VCaP (cell line): ENCODE measurements around the gene TMEM150A.
A peak's percentile ranks its signal among the peaks of the same experiment; 100 is the strongest.
"Not testable (repeated sequence)": the region's sequence is repeated elsewhere in the genome, so short reads cannot be mapped to it uniquely, and the experiment has no call there.

Experiments
- H3K27ac ChIP-seq: fragments of 450-650 bp; 2 replicates; pipeline ENCODE4 v1.5.1; 2017
- CTCF ChIP-seq: fragments of 450-650 bp; conservative IDR thresholded peaks from 2 replicates; pipeline ENCODE4 v1.5.1; 2017; ENCODE audit warnings: mild to moderate bottlenecking, moderate library complexity

The TMEM150A gene

DNA sequence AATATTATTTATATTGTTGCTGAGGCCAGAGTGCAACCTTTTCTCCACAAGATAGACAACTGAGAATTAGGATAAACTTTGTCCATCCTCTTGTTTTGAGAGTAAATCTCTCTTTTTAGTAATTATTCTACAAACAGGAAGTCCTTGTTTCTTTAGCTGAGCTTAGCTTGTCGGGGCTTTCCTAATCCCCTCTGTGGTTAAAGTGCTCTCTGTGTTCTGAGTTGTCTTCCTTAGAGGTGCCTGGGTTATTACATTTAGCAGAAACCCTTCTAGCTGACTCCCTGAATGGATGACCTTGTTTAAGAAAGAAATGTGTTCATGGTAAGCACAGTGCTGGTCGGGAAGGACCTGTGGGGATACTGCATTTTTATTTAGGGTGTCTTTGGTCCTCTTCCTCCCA lies 26.2 kb upstream of the TMEM150A start:
- H3K27ac ChIP-seq, result no peak overlapping the region
- no peak for TF ChIP-seq CTCF

- H3K27ac ChIP-seq, result no peak overlapping the region
- no peak for TF ChIP-seq CTCF
Observed at GRCh38 chr2:85623991-85624390, 21.5 kb upstream of the TMEM150A start.

DNA sequence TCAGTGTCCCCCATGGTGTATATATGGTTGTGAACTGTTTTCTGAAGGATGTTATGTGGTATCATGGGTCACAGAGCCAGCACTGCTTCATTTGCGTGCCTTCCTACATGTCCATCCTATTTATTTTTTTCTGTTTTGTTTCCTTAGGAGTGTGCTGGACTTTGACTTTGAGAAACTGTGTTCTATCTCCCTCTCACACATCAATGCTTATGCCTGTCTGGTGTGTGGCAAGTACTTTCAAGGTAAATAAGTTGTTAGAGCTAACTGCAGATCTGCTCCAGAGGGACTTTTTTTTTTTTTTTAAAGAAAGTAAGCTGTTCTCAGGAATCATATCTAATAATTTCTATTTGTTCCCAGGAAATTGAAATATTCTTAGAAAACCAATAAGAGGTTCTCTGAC lies 18.8 kb upstream of the TMEM150A start:
- no peak for TF ChIP-seq CTCF
- H3K27ac ChIP-seq, result no peak overlapping the region

DNA sequence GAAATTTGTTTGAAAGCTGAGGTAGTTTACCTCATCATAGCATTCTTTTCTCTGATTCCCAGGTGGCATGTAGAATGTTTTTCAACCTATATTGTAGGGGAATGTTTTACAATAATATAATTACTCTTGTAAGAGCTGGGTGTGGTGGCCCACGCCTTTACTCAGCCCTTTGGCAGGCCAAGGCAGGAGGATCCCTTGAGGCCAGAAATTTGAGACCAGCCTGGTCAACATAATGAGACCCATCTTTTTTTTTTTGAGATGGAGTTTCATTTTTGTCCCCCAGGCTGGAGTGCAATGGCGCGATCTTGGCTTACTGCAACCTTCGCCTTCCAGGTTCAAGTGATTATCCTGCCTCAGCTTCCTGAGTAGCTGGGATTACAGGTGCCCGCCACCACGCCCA lies 17.1 kb upstream of the TMEM150A start:
- TF ChIP-seq CTCF, result no peak
- H3K27ac ChIP-seq, result no peak overlapping the region

DNA sequence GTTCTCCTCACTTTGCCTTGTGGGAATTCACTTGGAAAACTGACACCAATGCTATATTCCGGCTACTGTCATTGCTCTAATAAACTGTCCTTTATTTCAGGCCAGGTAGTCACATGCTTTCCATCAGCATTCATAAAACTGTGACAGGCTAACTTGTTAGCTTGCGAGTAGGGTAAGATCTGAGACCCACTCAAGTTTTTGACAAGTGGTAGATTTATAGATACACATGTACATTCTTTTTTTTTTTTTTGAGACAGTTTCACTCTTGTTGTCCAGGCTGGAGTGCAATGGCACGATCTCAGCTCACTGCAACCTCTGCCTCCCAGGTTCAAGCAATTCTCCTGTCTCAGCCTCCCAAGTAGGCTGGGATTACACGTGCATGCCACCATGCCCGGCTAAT lies 15.2 kb upstream of the TMEM150A start:
- H3K27ac ChIP-seq, result not testable (repeated sequence)

- TF ChIP-seq CTCF, result no peak
- H3K27ac ChIP-seq, result peak overlapping the region; percentile 74
Observed at GRCh38 chr2:85615413-85615728, 12.9 kb upstream of the TMEM150A start.

GRCh38 chr2:85614757-85615156 lies 12.3 kb upstream of the TMEM150A start:
- H3K27ac ChIP-seq, result not testable (repeated sequence)

DNA sequence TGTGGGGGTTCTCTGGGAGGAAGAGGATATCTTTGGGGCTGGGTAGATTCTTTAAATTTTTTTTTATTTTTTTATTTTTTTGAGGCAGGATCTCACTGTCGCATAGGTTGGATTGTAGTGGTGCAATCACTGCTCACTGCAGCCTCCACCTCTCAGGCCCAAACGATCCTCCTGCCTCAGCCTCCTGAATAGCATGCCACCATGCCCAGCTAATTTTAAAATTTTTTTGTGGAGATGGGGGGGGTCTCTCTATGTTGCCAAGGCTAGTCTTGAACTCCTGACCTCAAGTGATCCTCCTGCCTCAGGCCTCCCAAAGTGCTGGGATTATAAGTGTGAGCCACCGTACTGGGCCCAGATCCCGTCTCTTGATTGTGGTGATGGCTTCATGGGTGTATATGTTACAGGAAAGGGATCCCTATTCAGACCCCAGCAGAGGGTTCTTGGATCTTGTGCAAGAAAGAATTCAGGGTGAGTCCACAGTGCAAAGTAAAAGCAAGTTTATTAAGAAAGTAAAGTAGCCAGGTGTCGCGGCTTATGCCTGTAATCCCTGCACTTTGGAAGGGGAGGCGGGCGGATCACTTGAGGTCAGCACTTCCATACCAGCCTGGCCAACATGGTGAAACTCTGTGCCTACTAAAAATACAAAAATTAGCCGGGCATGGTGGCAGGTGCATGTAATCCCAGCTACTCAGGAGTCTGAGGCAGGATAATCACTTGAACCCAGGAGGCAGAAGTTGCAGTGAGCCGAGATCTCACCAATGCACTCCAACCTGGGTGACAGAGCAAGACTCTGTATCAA lies 11.4 kb upstream of the TMEM150A start:
- H3K27ac ChIP-seq, result no peak overlapping the region
- no peak for TF ChIP-seq CTCF
